ENCODE measurements around the gene COPS6.

Gene COPS6

DNA sequence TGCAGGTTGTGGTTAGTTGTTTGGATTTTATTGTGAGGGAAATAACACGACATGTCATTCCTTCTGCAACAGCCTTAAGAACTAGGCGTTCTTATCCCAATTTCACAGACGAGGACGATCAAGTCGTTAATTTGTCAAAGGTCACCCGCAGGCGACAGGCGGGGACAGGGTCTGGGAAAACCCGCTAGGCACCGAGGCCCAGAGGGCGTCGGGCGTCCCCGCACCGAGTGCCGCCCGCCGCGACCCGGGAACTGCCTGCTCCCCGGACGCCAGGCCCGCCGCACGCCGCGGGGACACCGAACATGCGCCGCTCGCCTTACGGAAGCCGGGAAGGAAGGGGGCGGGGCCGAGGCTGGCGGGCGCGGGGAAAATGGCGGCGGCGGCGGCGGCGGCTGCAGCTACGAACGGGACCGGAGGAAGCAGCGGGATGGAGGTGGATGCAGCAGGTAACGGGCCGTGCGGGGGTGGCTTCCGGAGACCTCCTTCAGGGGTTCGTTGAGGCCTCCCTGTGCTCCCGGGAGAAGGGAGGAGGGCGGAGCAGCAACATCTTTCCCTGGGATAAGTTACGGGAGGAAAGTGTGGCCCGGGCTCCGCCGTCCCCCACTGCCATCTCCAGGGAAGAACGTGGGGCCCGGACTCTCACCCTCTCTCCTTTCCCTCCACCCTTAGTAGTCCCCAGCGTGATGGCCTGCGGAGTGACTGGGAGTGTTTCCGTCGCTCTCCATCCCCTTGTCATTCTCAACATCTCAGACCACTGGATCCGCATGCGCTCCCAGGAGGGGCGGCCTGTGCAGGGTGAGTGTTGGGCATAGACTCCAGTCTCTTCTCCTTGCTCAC is at the start of gene COPS6:
COPS6 (plus strand) TSS at position 349 of the 837 bp plus-strand sequence; CDS start at position 371, 22 bp downstream.
- peak; percentile 74 for DNase-seq (ENCODE audit: low read depth)

DNA sequence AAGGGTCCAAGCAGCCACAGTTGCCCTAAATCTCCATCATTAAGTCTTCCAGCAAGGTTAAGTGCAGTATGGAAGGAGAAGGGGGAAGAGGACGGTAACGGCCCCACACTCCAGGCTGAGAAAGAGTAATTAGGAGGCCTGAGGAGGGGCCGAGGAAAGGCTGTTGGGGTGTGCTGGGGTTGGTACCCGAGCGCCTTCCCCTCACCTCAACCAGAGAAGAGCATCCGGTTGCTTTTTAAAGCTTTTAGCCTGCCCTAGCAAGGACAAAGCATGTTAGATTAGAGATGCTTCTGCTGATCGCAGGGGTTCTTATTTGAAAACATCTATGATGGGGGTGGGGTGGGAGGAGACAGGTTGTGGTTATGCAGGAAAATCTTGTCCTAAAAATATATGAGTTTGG is 48.2 kb upstream of the COPS6 start:
- no peak for DNase-seq (ENCODE audit: low read depth)

DNA sequence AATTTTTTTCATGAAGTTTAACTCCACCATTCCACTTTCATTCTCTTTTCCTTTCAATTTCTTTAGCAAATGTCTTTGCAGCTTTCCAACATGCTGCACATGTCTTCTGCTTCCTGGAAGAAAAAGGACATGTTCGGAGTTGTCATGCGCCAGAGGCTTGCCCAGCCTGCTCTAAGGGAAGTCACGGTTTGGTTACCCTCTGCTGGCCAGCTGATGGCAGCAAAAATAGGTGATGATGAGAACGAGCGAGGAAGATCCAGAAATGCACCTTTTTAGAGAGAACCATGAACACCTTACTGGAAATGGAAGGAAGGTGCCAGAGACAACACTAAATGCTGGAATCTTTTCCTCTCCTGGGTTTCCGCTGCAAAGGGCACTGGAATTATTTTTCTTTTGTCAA is 44.1 kb upstream of the COPS6 start:
- no peak for DNase-seq (ENCODE audit: low read depth)

DNA sequence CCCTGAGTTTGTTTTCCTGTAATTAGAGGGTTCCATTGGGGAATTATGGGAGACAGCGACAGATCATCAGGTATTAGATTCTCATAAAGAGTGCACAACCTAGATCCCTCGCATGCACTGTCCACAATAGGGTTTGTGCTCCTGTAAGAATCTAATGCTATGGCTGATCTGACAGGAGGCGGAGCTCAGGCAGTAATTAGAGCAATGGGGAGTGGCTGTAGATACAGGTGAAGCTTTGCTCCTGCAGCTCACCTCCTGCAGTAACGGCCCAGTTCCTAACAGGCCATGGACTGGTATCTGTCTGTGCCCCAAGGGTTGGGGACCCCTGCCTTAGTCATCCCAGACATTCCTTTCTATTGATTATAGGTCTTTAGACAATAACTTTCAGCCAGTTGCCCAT is 40.1 kb upstream of the COPS6 start:
- no peak for DNase-seq (ENCODE audit: low read depth)

DNA sequence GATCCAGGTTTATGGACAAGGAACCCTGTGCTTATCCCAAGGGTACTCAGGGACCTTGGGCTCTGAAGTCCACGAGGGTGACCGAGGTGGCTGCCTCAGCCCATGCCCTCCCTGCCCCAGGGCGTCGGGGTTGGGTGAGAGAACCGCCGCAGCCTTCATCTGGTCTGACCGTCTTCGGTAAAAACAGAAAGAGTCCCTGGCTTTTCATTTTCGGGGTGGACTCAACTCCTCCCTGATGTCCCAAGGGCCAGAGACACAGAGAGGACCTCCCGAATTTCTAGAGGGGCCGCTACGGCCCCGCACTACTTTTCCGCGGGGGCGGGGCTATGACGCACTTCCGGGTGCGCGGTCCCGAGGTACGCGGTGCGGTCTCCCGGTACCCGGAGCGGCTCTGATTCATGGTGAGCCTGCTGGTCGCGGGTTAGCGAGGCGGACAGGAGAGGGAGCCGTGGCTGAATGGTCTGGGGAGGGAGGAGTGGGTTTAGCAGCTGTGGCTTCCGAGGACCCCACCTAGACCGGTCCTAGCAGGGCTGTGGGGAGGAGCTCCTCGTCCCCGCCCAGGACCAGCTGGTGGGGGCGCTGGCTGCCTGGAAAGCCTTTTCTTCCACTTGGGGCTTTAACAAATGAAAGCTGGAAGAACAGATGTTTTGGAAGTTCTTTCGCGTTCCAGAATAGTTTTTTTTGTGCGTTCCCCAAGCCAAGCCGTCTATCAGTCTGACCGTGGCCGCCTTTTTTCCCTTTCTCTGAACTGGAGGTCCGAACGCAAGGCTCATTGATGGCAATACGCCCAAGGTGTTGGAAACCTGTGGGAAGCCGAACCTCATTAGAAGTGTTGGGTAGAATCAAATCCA is 39.1 kb upstream of the COPS6 start, which contains the start of gene ZSCAN21:
ZSCAN21 (plus strand) TSS at position 334 of the 851 bp plus-strand sequence. CDS start 7,233 bp downstream, outside the sequence.
- peak; percentile 81 for DNase-seq (ENCODE audit: low read depth)

DNA sequence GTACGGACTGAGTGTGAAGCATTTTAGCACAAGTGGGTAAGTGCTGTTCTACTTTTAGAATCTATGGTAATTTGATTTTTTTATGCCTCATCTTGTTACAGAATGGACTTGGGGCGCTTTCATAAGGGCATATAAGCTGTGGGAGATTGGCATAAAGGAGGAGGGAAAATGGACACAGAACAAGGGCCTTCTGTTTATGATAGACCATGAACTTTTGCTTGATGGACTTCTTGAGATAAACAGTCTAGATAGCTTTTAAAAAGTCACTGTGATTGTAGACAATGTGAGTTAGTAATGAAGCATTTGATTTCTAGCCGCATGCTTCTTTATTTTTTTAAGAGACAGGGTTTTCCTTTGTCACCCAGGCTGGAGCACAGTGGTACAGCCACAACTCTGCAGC is 37.2 kb upstream of the COPS6 start:
- DNase-seq (ENCODE audit: low read depth), result no peak

DNA sequence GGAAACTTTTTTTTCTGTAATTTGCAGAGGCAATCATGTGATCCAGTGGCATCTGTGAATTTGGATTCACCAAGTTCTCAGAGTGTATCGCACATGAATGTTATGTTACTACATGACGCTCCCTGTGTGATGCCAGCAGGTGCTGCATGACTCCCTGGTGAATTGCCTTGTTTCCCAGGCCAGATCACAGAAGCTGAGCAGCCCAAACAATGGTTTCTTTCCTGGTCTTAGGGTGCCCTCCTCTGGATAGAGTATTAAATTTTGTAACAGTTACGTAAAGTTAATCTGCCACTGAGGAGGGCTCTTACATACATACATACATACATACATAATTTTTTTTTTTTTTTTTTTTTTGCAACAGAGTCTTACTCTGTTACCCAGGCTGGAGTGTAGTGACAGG is 35.6 kb upstream of the COPS6 start:
- peak; percentile 61 for DNase-seq (ENCODE audit: low read depth)

DNA sequence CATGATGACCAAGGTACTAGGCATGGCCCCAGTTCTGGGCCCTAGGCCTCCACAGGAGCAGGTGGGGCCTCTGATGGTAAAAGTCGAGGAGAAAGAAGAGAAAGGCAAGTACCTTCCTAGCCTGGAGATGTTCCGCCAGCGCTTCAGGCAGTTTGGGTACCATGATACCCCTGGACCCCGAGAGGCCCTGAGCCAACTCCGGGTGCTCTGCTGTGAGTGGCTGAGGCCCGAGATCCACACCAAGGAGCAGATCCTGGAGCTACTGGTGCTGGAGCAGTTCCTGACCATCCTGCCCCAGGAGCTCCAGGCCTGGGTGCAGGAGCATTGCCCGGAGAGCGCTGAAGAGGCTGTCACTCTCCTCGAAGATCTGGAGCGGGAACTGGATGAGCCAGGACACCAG is 31.8 kb upstream of the COPS6 start:
- no peak for DNase-seq (ENCODE audit: low read depth)

DNA sequence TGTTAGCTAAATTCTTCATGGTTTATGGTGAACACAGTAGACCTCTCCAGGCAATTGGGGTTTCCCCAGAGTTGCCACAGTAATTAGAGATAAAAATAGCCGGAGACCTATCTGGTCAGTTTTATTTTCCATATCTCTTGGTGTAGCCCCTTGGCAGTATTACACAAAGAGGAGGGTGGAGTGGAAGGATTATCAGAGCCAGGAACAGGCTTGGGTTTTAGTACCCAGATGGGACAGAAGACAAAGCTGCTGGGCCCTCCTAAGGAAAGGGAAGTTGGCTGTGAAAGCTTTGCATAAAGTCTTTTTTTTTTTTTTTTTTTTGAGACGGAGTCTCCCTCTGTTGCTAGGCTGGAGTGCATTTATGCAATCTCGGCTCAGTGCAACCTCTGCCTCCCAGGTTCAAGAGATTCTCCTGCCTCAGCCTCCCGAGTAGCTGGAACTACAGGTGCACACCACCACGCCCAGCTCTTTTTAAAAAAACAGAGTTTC is 29.5 kb upstream of the COPS6 start:
- no peak for DNase-seq (ENCODE audit: low read depth)

DNA sequence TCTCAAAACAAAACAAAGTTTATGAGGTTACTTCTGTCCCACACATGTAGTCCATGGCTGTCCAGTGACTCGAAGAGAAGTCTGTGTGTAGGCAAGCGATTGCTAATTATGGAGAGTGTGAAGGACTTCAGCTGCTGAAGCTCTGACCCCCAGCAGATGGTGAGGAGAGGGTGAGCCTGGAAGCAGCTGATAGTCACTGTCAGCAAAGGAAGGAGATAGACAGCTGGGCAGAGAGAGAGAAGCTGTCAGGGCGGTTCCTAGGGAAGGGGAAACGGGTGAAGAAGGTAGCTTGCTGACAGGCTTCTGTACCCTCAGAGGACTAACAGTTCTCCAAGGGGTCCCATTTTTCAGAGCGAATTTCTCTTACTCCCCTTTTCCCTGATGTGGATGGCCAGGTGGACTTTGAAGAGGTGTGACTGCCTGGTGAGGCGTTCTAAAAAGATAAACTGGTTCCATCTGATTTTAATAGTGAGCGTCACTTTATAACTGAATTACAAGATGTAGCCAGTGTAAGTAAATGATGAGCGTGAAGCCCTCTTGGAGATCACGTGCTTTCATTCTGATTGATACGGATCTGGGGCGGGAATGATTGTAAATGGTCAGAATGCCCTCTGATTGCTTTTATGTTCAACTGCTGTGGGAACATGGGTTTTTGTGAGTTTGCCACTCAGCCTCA is 27.1 kb upstream of the COPS6 start:
- no peak for DNase-seq (ENCODE audit: low read depth)

DNA sequence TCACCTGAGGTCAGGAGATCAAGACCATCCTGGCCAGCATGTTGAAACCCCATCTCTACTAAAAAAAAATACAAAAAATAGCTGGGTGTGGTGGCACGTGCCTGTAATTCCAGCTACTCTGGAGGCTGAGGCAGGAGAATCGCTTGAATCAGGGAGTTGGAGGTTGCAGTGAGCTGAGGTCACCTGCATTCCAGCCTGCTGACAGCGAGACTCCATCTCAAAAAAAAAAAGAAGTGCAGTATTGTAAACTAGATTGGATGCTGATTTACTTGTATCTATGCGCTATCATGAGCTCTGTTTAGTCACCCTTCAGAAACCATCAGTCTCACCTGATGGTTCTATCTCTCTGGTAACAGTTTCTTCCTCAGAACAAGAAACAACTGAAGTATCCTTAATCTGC is 25.4 kb upstream of the COPS6 start:
- DNase-seq (ENCODE audit: low read depth), result no peak

DNA sequence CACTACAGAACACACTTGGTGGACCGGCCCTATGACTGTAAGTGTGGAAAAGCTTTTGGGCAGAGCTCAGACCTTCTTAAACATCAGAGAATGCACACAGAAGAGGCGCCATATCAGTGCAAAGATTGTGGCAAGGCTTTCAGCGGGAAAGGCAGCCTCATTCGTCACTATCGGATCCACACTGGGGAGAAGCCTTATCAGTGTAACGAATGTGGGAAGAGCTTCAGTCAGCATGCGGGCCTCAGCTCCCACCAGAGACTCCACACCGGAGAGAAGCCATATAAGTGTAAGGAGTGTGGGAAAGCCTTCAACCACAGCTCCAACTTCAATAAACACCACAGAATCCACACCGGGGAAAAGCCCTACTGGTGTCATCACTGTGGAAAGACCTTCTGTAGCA is 24.6 kb upstream of the COPS6 start:
- no peak for DNase-seq (ENCODE audit: low read depth)

DNA sequence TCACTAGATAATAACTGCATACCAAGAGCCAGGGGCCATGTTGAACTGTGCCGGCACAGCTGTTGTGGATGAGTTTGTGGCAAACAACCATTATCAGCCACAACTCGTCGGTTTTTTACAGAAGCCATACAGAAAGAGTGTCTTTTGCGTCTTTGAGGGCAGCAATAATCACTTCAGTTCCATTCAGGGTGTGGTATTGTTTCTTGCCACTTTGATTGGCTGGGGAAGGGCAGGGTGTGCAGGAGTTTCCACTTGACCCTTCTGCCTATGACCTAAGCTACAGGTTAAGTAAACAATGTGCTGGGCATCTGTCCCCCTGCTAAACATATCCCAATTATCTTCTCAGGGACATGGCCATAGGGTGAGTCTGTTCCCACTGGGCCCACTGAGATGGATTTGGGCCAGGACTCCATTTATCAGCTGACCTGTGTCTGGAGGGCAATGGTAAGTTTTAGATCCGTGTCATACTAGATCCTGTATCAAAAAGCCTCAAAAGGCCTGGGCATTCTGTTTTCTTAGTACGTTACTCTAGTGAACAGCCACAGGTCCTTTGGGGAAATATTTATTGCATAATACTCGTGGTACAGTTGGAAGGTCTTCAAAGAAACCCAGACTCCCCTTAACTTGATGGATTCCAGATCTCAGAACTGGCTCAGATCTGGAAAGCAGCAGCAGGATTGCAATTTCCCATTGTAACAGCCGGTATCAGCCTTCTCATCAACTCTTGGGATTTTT is 23.1 kb upstream of the COPS6 start:
- DNase-seq (ENCODE audit: low read depth), result peak; percentile 51

DNA sequence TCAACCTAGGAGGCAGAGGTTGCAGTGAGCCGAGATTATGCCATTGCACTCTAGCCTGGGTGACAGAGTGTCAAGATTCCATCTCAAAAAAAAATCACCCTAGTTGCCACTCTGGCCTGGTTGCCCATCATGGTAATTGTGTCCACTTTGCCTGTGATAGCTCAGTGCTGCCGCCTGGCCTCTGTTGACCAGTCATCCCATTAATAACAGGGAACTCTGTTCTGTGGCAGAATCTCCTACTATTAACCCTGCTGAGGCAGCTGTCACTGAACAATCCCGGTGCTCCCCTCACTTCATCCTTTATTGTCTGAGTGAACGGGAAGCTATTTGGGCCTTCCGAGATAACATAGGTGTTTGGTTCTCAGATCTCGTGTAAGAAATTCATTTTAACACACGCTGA is 21.8 kb upstream of the COPS6 start:
- no peak for DNase-seq (ENCODE audit: low read depth)

DNA sequence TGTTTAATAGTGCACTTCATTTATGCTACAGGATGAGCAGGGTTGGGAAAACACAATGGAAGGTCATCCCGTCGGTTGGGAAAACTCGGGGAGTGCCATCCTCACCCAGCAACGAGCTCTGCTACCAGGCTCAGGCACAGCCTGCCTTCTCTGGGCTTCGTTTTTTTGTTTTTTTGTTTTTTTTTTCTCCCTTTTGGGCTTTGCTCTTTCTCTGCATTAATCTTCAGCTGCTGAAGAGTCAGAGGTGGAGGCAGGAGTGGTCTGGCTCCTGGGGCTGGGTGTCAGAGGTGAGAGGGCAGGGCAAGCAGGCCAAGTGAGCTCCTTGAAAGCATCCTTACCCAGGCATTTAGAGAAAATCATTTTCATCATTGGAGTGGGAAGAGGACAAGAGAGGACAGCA is 18.8 kb upstream of the COPS6 start:
- no peak for DNase-seq (ENCODE audit: low read depth)

DNA sequence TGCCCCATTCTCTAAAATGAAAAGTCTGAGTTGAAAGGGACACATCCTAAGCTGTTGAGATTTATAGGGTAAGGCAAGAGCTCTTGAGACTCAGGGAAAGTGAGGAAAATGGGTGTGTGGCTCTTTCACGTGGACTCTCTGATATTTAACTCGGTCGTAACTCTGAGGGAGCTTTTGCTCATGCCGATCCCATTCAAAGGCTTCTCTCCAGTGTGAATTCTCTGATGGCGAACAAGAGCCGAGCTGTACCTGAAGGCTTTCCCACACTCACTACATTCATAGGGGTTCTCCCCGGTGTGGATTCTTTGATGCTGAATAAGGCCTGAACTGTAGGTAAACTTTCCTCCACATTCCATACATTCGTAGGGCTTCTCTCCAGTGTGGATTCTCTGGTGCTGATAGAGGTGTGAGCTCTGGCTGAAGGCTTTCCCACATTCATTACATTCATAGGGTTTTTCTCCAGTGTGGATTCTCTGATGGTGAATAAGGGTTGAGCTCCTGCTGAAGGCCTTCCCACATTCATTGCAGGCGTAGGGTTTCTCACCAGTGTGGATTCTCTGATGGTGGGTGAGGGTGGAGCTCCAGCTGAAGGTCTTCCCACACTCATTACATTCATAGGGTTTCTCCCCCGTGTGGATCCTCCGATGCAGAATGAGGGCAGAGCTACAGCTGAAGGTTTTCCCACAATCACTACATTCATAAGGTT is 17.6 kb upstream of the COPS6 start:
- no peak for DNase-seq (ENCODE audit: low read depth)

DNA sequence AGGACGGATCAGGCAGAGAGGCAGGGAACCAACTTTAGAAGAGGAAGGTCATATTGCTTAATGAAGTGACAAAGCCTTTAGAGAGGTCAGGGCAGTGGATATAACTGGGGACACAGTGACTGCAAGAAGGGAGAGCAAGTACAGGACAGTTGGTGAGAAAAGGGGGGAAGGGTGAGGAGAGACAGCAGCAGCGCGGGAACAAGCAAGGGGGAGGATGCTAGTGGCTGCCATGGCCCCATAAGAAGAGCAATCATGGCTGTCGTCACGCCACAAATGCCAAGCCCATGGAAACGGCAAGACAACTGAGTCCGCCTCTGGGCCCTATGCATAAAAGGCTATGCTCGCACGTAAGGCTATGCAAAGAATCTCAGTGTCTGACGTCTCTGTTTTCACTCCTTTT is 16.3 kb upstream of the COPS6 start:
- no peak for DNase-seq (ENCODE audit: low read depth)

DNA sequence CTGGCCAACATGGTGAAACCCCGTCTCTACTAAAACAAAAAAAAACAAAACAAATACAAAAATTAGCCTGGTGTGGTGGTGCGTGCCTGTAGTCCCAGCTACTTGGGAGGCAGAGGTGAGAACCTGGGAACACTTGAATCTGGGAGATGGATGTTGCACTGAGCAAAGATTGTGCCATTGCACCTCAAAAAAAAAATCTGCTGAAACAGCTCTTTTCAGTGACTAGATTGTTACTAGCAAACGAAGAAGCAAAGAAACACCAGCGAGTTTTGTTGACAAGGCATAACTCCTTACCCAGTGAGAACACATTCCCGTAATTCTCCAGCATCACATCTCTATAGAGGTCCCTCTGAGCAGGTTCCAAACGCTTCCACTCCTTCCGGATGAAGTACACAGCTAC is 13.9 kb upstream of the COPS6 start:
- no peak for DNase-seq (ENCODE audit: low read depth)

DNA sequence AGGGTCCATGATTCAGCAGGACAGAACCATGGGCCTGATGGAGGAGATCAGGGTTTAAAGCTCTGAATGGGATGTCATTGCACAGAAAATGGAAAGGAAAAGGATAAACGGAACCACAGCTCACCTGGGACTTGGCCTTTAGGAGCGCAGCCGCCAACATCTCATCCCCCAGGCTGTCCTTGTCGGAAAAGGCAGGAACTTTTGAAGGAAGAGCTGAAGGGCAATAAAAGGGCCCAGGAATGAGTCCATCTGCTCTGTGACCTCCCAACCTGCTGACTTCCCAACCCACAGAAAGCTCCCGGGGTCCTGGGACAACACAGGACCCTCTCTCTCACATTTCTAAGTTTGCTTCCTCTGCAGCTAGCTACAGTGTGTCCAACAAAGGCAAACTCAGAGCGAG is 13.4 kb upstream of the COPS6 start:
- no peak for DNase-seq (ENCODE audit: low read depth)

DNA sequence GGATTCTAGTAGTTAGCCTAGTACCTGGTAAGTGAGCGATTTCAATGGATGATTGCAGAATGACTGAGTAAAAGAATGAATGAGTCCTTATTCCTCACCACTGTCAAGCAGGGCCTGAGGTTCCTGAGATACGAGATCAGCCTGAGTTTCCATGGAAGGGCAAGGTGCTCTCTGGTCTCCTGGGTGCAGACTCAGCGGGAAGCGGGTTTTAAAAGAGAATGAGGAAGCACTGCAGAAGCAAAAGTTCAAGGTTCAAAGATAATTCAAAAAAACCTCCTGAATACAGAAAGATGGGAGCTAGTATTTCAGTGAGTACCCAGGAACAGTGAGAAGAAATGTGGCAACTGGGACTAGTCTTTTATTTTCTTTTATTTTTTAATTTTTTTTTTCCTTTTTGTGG is 11.6 kb upstream of the COPS6 start:
- no peak for DNase-seq (ENCODE audit: low read depth)

DNA sequence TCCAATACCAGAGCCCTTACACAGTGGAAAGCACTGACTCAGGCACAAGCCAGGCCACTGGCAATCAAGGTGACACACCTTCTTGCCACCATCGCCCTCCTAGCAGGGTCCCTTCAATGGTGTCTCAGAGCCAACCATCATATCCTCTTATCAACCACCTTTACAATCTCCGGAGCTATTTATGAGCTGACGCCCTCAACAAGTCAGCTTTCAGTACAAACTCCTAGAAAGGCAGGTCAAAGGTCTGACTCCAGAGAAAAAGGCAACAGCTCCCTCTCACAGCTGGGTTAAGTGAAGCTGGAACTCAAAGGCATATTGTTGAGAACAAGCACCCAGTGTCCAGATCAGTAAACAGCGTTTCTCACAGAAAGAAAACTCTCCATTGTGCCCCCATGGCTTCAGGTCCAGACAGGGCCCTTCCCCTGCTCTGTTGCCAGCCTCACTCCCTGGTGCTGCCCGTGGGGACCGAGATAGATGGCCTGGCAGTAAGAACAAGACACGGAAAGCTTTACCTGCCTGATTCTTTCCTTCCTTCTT is 9.7 kb upstream of the COPS6 start:
- no peak for DNase-seq (ENCODE audit: low read depth)
